ENCODE data around the gene RNU1-3. TPM values are rescaled to one million over a fixed set of nuclear protein-coding genes. Genes with fewer than 3 reads are reported as not detected.
"Not testable (repeated sequence)": the region's sequence is repeated elsewhere in the genome, so short reads cannot be mapped to it uniquely, and the experiment has no call there.

The RNU1-3 gene
- total and polyA plus RNA-seq, 2 of the 13 experiments (the other 11 are each of a cell fraction or from before 2014, with no cell fraction given): under 0.01 to 11,018 TPM

DNA sequence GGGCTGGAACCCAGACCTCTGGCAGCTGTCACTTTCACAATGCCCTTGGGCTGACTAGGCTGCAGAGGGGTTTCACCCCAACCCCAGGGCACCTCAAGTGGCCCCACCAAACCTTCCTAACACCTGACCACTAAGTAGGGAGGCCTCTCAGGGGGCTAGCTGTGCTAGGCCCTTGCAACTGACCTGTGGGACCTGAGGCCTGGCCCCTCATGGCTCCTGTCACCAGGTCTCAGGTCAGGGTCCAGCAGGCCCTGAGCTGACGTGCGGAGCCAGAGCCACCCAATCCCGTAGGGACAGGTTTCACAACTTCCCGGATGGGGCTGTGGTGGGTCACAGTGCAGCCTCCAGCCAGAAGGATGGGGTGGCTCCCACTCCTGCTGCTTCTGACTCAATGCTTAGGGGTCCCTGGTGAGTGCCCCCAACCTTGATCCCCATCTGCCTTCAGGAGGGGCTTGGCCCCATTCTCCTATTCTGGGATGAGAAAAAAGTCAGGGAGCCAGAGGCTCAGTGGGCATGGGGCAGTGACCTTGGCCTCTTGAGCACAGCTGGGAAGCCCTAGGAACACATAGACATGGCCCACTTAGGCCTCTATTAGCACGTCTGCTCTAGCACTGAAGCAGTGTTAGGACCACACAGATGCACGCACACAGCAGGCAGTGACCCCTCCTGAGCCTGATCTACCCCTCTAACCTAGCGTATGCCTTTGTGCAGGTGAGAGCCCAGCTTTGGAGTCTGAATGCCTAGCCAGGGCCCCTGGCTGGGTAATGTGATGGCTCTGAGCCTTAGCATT lies 21.3 kb downstream of the RNU1-3 start (continued):
- TF ChIP-seq, protein P1, sequence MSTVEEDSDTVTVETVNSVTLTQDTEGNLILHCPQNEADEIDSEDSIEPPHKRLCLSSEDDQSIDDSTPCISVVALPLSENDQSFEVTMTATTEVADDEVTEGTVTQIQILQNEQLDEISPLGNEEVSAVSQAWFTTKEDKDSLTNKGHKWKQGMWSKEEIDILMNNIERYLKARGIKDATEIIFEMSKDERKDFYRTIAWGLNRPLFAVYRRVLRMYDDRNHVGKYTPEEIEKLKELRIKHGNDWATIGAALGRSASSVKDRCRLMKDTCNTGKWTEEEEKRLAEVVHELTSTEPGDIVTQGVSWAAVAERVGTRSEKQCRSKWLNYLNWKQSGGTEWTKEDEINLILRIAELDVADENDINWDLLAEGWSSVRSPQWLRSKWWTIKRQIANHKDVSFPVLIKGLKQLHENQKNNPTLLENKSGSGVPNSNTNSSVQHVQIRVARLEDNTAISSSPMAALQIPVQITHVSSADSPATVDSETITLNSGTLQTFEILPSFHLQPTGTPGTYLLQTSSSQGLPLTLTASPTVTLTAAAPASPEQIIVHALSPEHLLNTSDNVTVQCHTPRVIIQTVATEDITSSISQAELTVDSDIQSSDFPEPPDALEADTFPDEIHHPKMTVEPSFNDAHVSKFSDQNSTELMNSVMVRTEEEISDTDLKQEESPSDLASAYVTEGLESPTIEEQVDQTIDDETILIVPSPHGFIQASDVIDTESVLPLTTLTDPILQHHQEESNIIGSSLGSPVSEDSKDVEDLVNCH (CRISPR knock-in tag; IDR thresholded peaks at IDR 0.05): peak; percentile 84; the same call in 1 of the 2 replicates
- TF ChIP-seq, protein P2, sequence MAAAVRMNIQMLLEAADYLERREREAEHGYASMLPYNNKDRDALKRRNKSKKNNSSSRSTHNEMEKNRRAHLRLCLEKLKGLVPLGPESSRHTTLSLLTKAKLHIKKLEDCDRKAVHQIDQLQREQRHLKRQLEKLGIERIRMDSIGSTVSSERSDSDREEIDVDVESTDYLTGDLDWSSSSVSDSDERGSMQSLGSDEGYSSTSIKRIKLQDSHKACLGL (CRISPR knock-in tag; IDR thresholded peaks at IDR 0.05): peak; percentile 84; the same call in 1 of the 2 replicates
- TF ChIP-seq RBFOX2 (IDR thresholded peaks at IDR 0.05; ENCODE audit: low read depth, low read length): 0 out of 2 replicates have a peak, but pooled peaks have one; percentile 54
- TF ChIP-seq ZNF790 (CRISPR knock-in tag; IDR thresholded peaks at IDR 0.05; ENCODE audit: borderline replicate concordance): peak; percentile 5; the same call in 1 of the 2 replicates
- TF ChIP-seq, protein P3, sequence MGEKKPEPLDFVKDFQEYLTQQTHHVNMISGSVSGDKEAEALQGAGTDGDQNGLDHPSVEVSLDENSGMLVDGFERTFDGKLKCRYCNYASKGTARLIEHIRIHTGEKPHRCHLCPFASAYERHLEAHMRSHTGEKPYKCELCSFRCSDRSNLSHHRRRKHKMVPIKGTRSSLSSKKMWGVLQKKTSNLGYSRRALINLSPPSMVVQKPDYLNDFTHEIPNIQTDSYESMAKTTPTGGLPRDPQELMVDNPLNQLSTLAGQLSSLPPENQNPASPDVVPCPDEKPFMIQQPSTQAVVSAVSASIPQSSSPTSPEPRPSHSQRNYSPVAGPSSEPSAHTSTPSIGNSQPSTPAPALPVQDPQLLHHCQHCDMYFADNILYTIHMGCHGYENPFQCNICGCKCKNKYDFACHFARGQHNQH (CRISPR knock-in tag; IDR thresholded peaks at IDR 0.05): peak; percentile 98
- TF ChIP-seq, protein P4, sequence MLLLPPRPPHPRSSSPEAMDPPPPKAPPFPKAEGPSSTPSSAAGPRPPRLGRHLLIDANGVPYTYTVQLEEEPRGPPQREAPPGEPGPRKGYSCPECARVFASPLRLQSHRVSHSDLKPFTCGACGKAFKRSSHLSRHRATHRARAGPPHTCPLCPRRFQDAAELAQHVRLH (CRISPR knock-in tag; IDR thresholded peaks at IDR 0.05; ENCODE audit: borderline replicate concordance, low read depth): peak; percentile 97
- TF ChIP-seq, protein P5, sequence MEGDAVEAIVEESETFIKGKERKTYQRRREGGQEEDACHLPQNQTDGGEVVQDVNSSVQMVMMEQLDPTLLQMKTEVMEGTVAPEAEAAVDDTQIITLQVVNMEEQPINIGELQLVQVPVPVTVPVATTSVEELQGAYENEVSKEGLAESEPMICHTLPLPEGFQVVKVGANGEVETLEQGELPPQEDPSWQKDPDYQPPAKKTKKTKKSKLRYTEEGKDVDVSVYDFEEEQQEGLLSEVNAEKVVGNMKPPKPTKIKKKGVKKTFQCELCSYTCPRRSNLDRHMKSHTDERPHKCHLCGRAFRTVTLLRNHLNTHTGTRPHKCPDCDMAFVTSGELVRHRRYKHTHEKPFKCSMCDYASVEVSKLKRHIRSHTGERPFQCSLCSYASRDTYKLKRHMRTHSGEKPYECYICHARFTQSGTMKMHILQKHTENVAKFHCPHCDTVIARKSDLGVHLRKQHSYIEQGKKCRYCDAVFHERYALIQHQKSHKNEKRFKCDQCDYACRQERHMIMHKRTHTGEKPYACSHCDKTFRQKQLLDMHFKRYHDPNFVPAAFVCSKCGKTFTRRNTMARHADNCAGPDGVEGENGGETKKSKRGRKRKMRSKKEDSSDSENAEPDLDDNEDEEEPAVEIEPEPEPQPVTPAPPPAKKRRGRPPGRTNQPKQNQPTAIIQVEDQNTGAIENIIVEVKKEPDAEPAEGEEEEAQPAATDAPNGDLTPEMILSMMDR (CRISPR knock-in tag; IDR thresholded peaks at IDR 0.05): peak; percentile 30
- TF ChIP-seq ZNF644 (CRISPR knock-in tag; IDR thresholded peaks at IDR 0.05; ENCODE audit: low read depth): peak; percentile 70
- TF ChIP-seq, protein P6, sequence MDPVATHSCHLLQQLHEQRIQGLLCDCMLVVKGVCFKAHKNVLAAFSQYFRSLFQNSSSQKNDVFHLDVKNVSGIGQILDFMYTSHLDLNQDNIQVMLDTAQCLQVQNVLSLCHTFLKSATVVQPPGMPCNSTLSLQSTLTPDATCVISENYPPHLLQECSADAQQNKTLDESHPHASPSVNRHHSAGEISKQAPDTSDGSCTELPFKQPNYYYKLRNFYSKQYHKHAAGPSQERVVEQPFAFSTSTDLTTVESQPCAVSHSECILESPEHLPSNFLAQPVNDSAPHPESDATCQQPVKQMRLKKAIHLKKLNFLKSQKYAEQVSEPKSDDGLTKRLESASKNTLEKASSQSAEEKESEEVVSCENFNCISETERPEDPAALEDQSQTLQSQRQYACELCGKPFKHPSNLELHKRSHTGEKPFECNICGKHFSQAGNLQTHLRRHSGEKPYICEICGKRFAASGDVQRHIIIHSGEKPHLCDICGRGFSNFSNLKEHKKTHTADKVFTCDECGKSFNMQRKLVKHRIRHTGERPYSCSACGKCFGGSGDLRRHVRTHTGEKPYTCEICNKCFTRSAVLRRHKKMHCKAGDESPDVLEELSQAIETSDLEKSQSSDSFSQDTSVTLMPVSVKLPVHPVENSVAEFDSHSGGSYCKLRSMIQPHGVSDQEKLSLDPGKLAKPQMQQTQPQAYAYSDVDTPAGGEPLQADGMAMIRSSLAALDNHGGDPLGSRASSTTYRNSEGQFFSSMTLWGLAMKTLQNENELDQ (CRISPR knock-in tag; IDR thresholded peaks at IDR 0.05; ENCODE audit: borderline replicate concordance): peak; percentile 92; the same call in 1 of the 2 replicates
- not testable (repeated sequence) for TF ChIP-seq SP1, NONO (IDR thresholded peaks at IDR 0.05)
- peak; percentile 68 for TF ChIP-seq SP1 (CRISPR knock-in tag; IDR thresholded peaks at IDR 0.05)
- TF ChIP-seq ZNF138 (CRISPR knock-in tag; IDR thresholded peaks at IDR 0.05; ENCODE audit: low read depth): peak; percentile 94
- TF ChIP-seq NONO (CRISPR knock-in tag; conservative IDR thresholded peaks at IDR 0.05): peak; percentile 78
- TF ChIP-seq SMAD9 (CRISPR knock-in tag; IDR thresholded peaks at IDR 0.05): peak; percentile 71; the same call in 1 of the 2 replicates
- TF ChIP-seq, protein P7, sequence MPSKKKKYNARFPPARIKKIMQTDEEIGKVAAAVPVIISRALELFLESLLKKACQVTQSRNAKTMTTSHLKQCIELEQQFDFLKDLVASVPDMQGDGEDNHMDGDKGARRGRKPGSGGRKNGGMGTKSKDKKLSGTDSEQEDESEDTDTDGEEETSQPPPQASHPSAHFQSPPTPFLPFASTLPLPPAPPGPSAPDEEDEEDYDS (CRISPR knock-in tag; IDR thresholded peaks at IDR 0.05): peak; percentile 98
- TF ChIP-seq BHLHE40 (IDR thresholded peaks at IDR 0.05; ENCODE audit: low read length): 0 out of 2 replicates have a peak, but pooled peaks have one; percentile 2
- TF ChIP-seq MEIS2 (CRISPR knock-in tag; IDR thresholded peaks at IDR 0.05): peak; percentile 98
- peak; percentile 90; the same call in 1 of the 2 replicates for TF ChIP-seq POLR2AphosphoS2 (IDR thresholded peaks at IDR 0.05; ENCODE audit: low read depth, low read length)
- TF ChIP-seq CBFB (CRISPR knock-in tag; IDR thresholded peaks at IDR 0.05): peak; percentile 68; the same call in 1 of the 2 replicates

Measured in HepG2 (cell line).